ENCODE results near the gene C5AR2. TPM values are rescaled to one million over a fixed set of nuclear protein-coding genes. Genes with fewer than 3 reads are reported as not detected.
"Not testable (repeated sequence)": the region's sequence is repeated elsewhere in the genome, so short reads cannot be mapped to it uniquely, and the experiment has no call there.

The C5AR2 gene
- 0.06 TPM for polyA plus RNA-seq

- Mint-ChIP-seq H3K4me1 (peaks cover 0 to 8% (median 6%) of the 10 kb centered on the region in 3 donors), H3K27me3 (peaks cover 5% of the 10 kb centered on the region), H3K4me3 (no peak within 1 kb of the TSS), H3K9me3 (no peaks in the 10 kb centered on the region), H3K27ac (peak within 1 kb of the TSS in 1 of 3 donors; percentile 58), H3K36me3 (peaks cover 1% of the 10 kb centered on the region)
Measured at GRCh38 chr19:47331931-47332547, at the start of gene C5AR2. TSS of gene C5AR2 (plus strand) at chr19:47332175. CDS start at chr19:47340800, 8,625 bp downstream.

GRCh38 chr19:47283405-47284059 lies 48.4 kb upstream of the C5AR2 start:
- Mint-ChIP-seq H3K9me3 (no peaks in the 10 kb centered on the region), H3K36me3 (peaks cover 3% of the 10 kb centered on the region), H3K4me1 (peaks cover 8 to 15% (median 11%) of the 10 kb centered on the region in 3 donors), H3K4me3 (no peak overlapping the region), H3K27ac (no peak overlapping the region), H3K27me3 (no peaks in the 10 kb centered on the region)

GRCh38 chr19:47284324-47284899 lies 47.6 kb upstream of the C5AR2 start:
- Mint-ChIP-seq H3K36me3 (peaks cover 2% of the 10 kb centered on the region), H3K4me1 (peaks cover 13 to 18% (median 14%) of the 10 kb centered on the region in 3 donors), H3K9me3 (peaks cover 0 to 2% (median 0%) of the 10 kb centered on the region in 3 donors), H3K4me3 (peak overlapping the region in 1 of 4 donors; percentile 11), H3K27me3 (no peaks in the 10 kb centered on the region), H3K27ac (peak overlapping the region; percentile 25 to 46 (median 25))

- Mint-ChIP-seq H3K4me1 (peaks cover 6 to 11% (median 7%) of the 10 kb centered on the region in 3 donors), H3K4me3 (peak overlapping the region in 1 of 4 donors; percentile 17), H3K36me3 (peaks cover 1% of the 10 kb centered on the region), H3K9me3 (no peaks in the 10 kb centered on the region), H3K27ac (peak overlapping the region in 2 of 3 donors; percentile 70 to 80), H3K27me3 (peaks cover 6% of the 10 kb centered on the region)
Measured at GRCh38 chr19:47296036-47296435, 35.9 kb upstream of the C5AR2 start.

- peak overlapping the region in 1 of 4 donors; percentile 79 for H3K4me3 Mint-ChIP-seq
Measured at GRCh38 chr19:47300867-47301266, 31.1 kb upstream of the C5AR2 start.

GRCh38 chr19:47302249-47302648 lies 29.7 kb upstream of the C5AR2 start:
- H3K27ac Mint-ChIP-seq, result peak overlapping the region in 2 of 3 donors; percentile 64 to 91
- peak overlapping the region in 1 of 4 donors; percentile 47 for H3K4me3 Mint-ChIP-seq
- peaks cover 14% of the 10 kb centered on the region for H3K27me3 Mint-ChIP-seq
- H3K36me3 Mint-ChIP-seq, result no peaks in the 10 kb centered on the region
- H3K9me3 Mint-ChIP-seq, result peaks cover 0 to 5% (median 0%) of the 10 kb centered on the region in 3 donors
- peaks cover 13 to 27% (median 19%) of the 10 kb centered on the region in 3 donors for H3K4me1 Mint-ChIP-seq

More at GRCh38 chr19:47300867-47301266, 31.1 kb upstream of the C5AR2 start:
- H3K9me3 Mint-ChIP-seq, H3K36me3 Mint-ChIP-seq, H3K27ac Mint-ChIP-seq, H3K27me3 Mint-ChIP-seq: not testable (repeated sequence)
- H3K4me1 Mint-ChIP-seq, result peaks cover 17 to 29% (median 21%) of the 10 kb centered on the region in 3 donors

GRCh38 chr19:47303966-47304365 lies 28.0 kb upstream of the C5AR2 start:
- Mint-ChIP-seq H3K4me3 (no peak overlapping the region), H3K36me3 (no peaks in the 10 kb centered on the region), H3K27me3 (peaks cover 14% of the 10 kb centered on the region), H3K4me1 (peaks cover 13 to 27% (median 19%) of the 10 kb centered on the region in 3 donors), H3K9me3 (peaks cover 0 to 5% (median 0%) of the 10 kb centered on the region in 3 donors), H3K27ac (no peak overlapping the region)

GRCh38 chr19:47305309-47305751 lies 26.6 kb upstream of the C5AR2 start:
- peaks cover 10% of the 10 kb centered on the region for H3K27me3 Mint-ChIP-seq
- H3K36me3 Mint-ChIP-seq, result no peaks in the 10 kb centered on the region
- no peak overlapping the region for H3K27ac Mint-ChIP-seq
- H3K4me1 Mint-ChIP-seq, result peaks cover 13 to 22% (median 14%) of the 10 kb centered on the region in 3 donors
- peaks cover 0 to 5% (median 0%) of the 10 kb centered on the region in 3 donors for H3K9me3 Mint-ChIP-seq
- H3K4me3 Mint-ChIP-seq, result peak overlapping the region in 1 of 4 donors; percentile 26

GRCh38 chr19:47306303-47306702 lies 25.7 kb upstream of the C5AR2 start:
- H3K27ac Mint-ChIP-seq, result no peak overlapping the region
- no peak overlapping the region for H3K4me3 Mint-ChIP-seq
- peaks cover 11% of the 10 kb centered on the region for H3K27me3 Mint-ChIP-seq
- peaks cover 13 to 17% (median 13%) of the 10 kb centered on the region in 3 donors for H3K4me1 Mint-ChIP-seq
- no peaks in the 10 kb centered on the region for H3K36me3 Mint-ChIP-seq
- H3K9me3 Mint-ChIP-seq, result peaks cover 0 to 5% (median 0%) of the 10 kb centered on the region in 3 donors

GRCh38 chr19:47309038-47309437 lies 22.9 kb upstream of the C5AR2 start:
- Mint-ChIP-seq H3K4me3 (no peak overlapping the region), H3K36me3 (no peaks in the 10 kb centered on the region), H3K9me3 (peaks cover 0 to 7% (median 0%) of the 10 kb centered on the region in 3 donors), H3K27ac (no peak overlapping the region), H3K4me1 (peaks cover 3 to 6% (median 4%) of the 10 kb centered on the region in 3 donors), H3K27me3 (peaks cover 14% of the 10 kb centered on the region)

GRCh38 chr19:47309608-47310007 lies 22.4 kb upstream of the C5AR2 start, which contains the start of gene C5AR1:
TSS of gene C5AR1 (plus strand) at chr19:47309861. CDS start at chr19:47309896, 35 bp downstream.
- Mint-ChIP-seq H3K4me1 (peaks cover 3 to 6% (median 4%) of the 10 kb centered on the region in 3 donors), H3K36me3 (no peaks in the 10 kb centered on the region), H3K27ac (peak within 1 kb of the TSS in 1 of 3 donors; percentile 53), H3K27me3 (peaks cover 14% of the 10 kb centered on the region), H3K9me3 (peaks cover 0 to 7% (median 0%) of the 10 kb centered on the region in 3 donors), H3K4me3 (no peak within 1 kb of the TSS)

GRCh38 chr19:47310323-47310722 lies 21.7 kb upstream of the C5AR2 start:
- peaks cover 12% of the 10 kb centered on the region for H3K27me3 Mint-ChIP-seq
- H3K4me3 Mint-ChIP-seq, result no peak overlapping the region
- H3K9me3 Mint-ChIP-seq, result peaks cover 0 to 7% (median 3%) of the 10 kb centered on the region in 3 donors

GRCh38 chr19:47310819-47311218 lies 21.2 kb upstream of the C5AR2 start:
- Mint-ChIP-seq H3K4me1 (no peaks in the 10 kb centered on the region), H3K9me3 (peaks cover 0 to 7% (median 3%) of the 10 kb centered on the region in 3 donors), H3K36me3 (no peaks in the 10 kb centered on the region), H3K4me3 (peak overlapping the region in 1 of 4 donors; percentile 17), H3K27me3 (peaks cover 10% of the 10 kb centered on the region), H3K27ac (peak overlapping the region in 1 of 3 donors; percentile 53)

More at GRCh38 chr19:47310323-47310722, 21.7 kb upstream of the C5AR2 start:
- Mint-ChIP-seq H3K36me3 (no peaks in the 10 kb centered on the region), H3K4me1 (peaks cover 2% of the 10 kb centered on the region in 3 donors), H3K27ac (no peak overlapping the region)

- H3K9me3 Mint-ChIP-seq, result peaks cover 0 to 4% (median 3%) of the 10 kb centered on the region in 3 donors
- H3K27me3 Mint-ChIP-seq, result peaks cover 7% of the 10 kb centered on the region
- H3K27ac Mint-ChIP-seq, result no peak overlapping the region
- H3K4me1 Mint-ChIP-seq, result no peaks in the 10 kb centered on the region
- no peak overlapping the region for H3K4me3 Mint-ChIP-seq
- no peaks in the 10 kb centered on the region for H3K36me3 Mint-ChIP-seq
Measured at GRCh38 chr19:47312366-47313006, 19.5 kb upstream of the C5AR2 start.
